Measurements from ENCODE around the gene APP.

GRCh38 chr21:26135520-26135919, 35.0 kb downstream of the APP start:
- TF ChIP-seq TAF1 (IDR thresholded peaks at IDR 0.05; ENCODE audit: low read depth, low read length) (no peak), POLR2A (IDR thresholded peaks at IDR 0.05; ENCODE audit: low read depth, low read length) (no peak), SPI1 (IDR thresholded peaks at IDR 0.05; ENCODE audit: low read depth, low read length) (no peak), POLR2AphosphoS5 (IDR thresholded peaks at IDR 0.05; ENCODE audit: low read depth, low read length) (no peak), PAX5 (IDR thresholded peaks at IDR 0.05; ENCODE audit: insufficient read depth, low read length, severe bottlenecking) (no peak), POU2F2 (IDR thresholded peaks at IDR 0.05; ENCODE audit: low read depth, low read length) (no peak)

Measured in GM12891 (cell line).